H9 (cell line): Measurements from ENCODE around the gene ATP11C. TPM values are rescaled to one million over a fixed set of nuclear protein-coding genes. Genes with fewer than 3 reads are reported as not detected.

Experiments used
- DNase-seq: peaks from one replicate; pipeline ENCODE4 v3.0.0-alpha.2; 2017
- H2AFZ ChIP-seq: one replicate; pipeline ENCODE4 v1.6.1; 2013; ENCODE audit warnings: mild to moderate bottlenecking, low read length, control low read depth, moderate library complexity
- H2AK5ac ChIP-seq: 2 replicates; pipeline ENCODE4 v1.6.1; 2013; ENCODE audit warnings: low read length, control low read depth, mixed read lengths; ENCODE audit not compliant: insufficient read length
- H2BK120ac ChIP-seq: one replicate; pipeline ENCODE4 v1.6.1; 2013; ENCODE audit warnings: low read depth, mild to moderate bottlenecking, low read length, control low read depth, inconsistent platforms; ENCODE audit not compliant: poor library complexity, severe bottlenecking
- H2BK12ac ChIP-seq: 2 replicates; pipeline ENCODE4 v1.6.1; 2013; ENCODE audit warnings: low read length, control low read depth, mixed read lengths, low read depth; ENCODE audit not compliant: insufficient read length
- H2BK15ac ChIP-seq: 2 replicates; pipeline ENCODE4 v1.6.1; 2013; ENCODE audit warnings: low read depth, low read length, control low read depth
- H2BK20ac ChIP-seq: one replicate; pipeline ENCODE4 v1.6.1; 2013; ENCODE audit warnings: low read depth, mild to moderate bottlenecking, low read length, control low read depth, inconsistent platforms; ENCODE audit not compliant: poor library complexity, severe bottlenecking
- H2BK5ac ChIP-seq: 2 replicates; pipeline ENCODE4 v1.6.1; 2013; ENCODE audit warnings: low read length, control low read depth, mixed read lengths; ENCODE audit not compliant: insufficient read length
- H3K14ac ChIP-seq: 2 replicates; pipeline ENCODE4 v1.6.1; 2013; ENCODE audit warnings: low read length, control low read depth; ENCODE audit not compliant: insufficient read depth
- H3K18ac ChIP-seq: 2 replicates; pipeline ENCODE4 v1.6.1; 2013; ENCODE audit warnings: low read depth, mild to moderate bottlenecking, mixed read lengths, low read length, control low read depth; ENCODE audit not compliant: insufficient read length
- H3K23ac ChIP-seq: 2 replicates; pipeline ENCODE4 v1.6.1; 2013; ENCODE audit warnings: low read length, control low read depth, mixed read lengths, low read depth; ENCODE audit not compliant: insufficient read length
- H3K23me2 ChIP-seq: 2 replicates; pipeline ENCODE4 v1.6.1; 2013; ENCODE audit warnings: low read depth, mild to moderate bottlenecking, mixed read lengths, low read length, control low read depth; ENCODE audit not compliant: insufficient read length, poor library complexity, severe bottlenecking
- H3K27ac ChIP-seq: 2 replicates; pipeline ENCODE4 v1.5.1; 2013; ENCODE audit warnings: low read length, control low read depth, mixed read lengths, low read depth; ENCODE audit not compliant: insufficient read length
- H3K27me3 ChIP-seq: 2 replicates; pipeline ENCODE4 v1.6.1; 2013; ENCODE audit warnings: low read length, control low read depth, inconsistent platforms; ENCODE audit not compliant: insufficient read depth
- H3K4ac ChIP-seq: 2 replicates; pipeline ENCODE4 v1.6.1; 2013; ENCODE audit warnings: low read depth, mild to moderate bottlenecking, control low read depth, inconsistent platforms, low read length, moderate library complexity
- H3K4me1 ChIP-seq: 2 replicates; pipeline ENCODE4 v1.6.1; 2013; ENCODE audit warnings: low read length, control low read depth, inconsistent platforms; ENCODE audit not compliant: insufficient read depth
- H3K4me2 ChIP-seq: 2 replicates; pipeline ENCODE4 v1.6.1; 2013; ENCODE audit warnings: low read length, control low read depth, mixed read lengths; ENCODE audit not compliant: insufficient read length, insufficient read depth
- H3K56ac ChIP-seq: 2 replicates; pipeline ENCODE4 v1.6.1; 2013; ENCODE audit warnings: low read depth, mild to moderate bottlenecking, mixed read lengths, low read length, control low read depth; ENCODE audit not compliant: insufficient read length
- H3K79me1 ChIP-seq: 2 replicates; pipeline ENCODE4 v1.6.1; 2013; ENCODE audit warnings: low read depth, mild to moderate bottlenecking, moderate library complexity, low read length, control low read depth, inconsistent platforms; ENCODE audit not compliant: insufficient read depth, poor library complexity, severe bottlenecking
- H3K79me2 ChIP-seq: 2 replicates; pipeline ENCODE4 v1.6.1; 2013; ENCODE audit warnings: low read length, control low read depth, inconsistent platforms; ENCODE audit not compliant: insufficient read depth
- H3K9ac ChIP-seq: 2 replicates; pipeline ENCODE4 v1.6.1; 2013; ENCODE audit warnings: low read length, control low read depth, mixed read lengths; ENCODE audit not compliant: insufficient read length; ENCODE audit errors: extremely low read depth
- H3K9me3 ChIP-seq: one replicate; pipeline ENCODE4 v1.6.1; 2013; ENCODE audit warnings: low read depth, low read length, inconsistent platforms; ENCODE audit not compliant: control insufficient read depth
- H3T11ph ChIP-seq: one replicate; pipeline ENCODE4 v1.6.1; 2013; ENCODE audit warnings: mild to moderate bottlenecking, low read length, control low read depth, inconsistent platforms
- H4K20me1 ChIP-seq: one replicate; pipeline ENCODE4 v1.6.1; 2013; ENCODE audit not compliant: control insufficient read depth, insufficient read length, insufficient read depth
- H4K5ac ChIP-seq: 2 replicates; pipeline ENCODE4 v1.6.1; 2013; ENCODE audit warnings: low read depth, mild to moderate bottlenecking, mixed read lengths, low read length, control low read depth; ENCODE audit not compliant: insufficient read length
- H4K8ac ChIP-seq: replicated peaks from 2 replicates; pipeline ENCODE4 v1.6.1; 2013; ENCODE audit warnings: low read length, control low read depth, mixed read lengths, low read depth; ENCODE audit not compliant: insufficient read length
- H4K91ac ChIP-seq: 2 replicates; pipeline ENCODE4 v1.6.1; 2013; ENCODE audit warnings: low read depth, mild to moderate bottlenecking, moderate library complexity, mixed read lengths, low read length, control low read depth; ENCODE audit not compliant: insufficient read length
- H3K27ac Mint-ChIP-seq, 3 experiments: 2 replicates in 2 of 3; 3 replicates in 1 of 3; pipeline ENCODE4 v1.8.0; 2020 to 2021; ENCODE audit warnings: mixed read lengths in 3 of 3, mild to moderate bottlenecking in 1 of 3, moderate library complexity in 1 of 3
- H3K27me3 Mint-ChIP-seq: 2 replicates; pipeline ENCODE4 v1.8.0; 2021; ENCODE audit warnings: low read depth, mild to moderate bottlenecking, moderate library complexity, mixed read lengths
- H3K36me3 Mint-ChIP-seq, 3 experiments: 2 replicates in 2 of 3; 3 replicates in 1 of 3; pipeline ENCODE4 v1.8.0; 2020 to 2021; ENCODE audit warnings: low read depth in 3 of 3, mixed read lengths in 3 of 3; ENCODE audit not compliant: insufficient read depth in 1 of 3
- H3K4me1 Mint-ChIP-seq, 2 experiments: 2 replicates each; pipeline ENCODE4 v1.8.0; 2020; ENCODE audit warnings: mixed read lengths in 2 of 2
- H3K4me3 Mint-ChIP-seq, 2 experiments: 2 replicates in 1 of 2; 3 replicates in 1 of 2; pipeline ENCODE4 v1.8.0; 2020 to 2021; ENCODE audit warnings: mild to moderate bottlenecking in 2 of 2, mixed read lengths in 2 of 2, moderate library complexity in 1 of 2
- H3K9me3 Mint-ChIP-seq, 2 experiments: 2 replicates in 1 of 2; 3 replicates in 1 of 2; pipeline ENCODE4 v1.8.0; 2020; ENCODE audit warnings: mild to moderate bottlenecking in 2 of 2, mixed read lengths in 2 of 2, moderate library complexity in 1 of 2
- WGBS: extraction: QIAGEN DNeasy Blood & Tissue Kit; methylation state at CpG from one replicate; pipeline ENCODE4 v1.1.7; 2013; ENCODE audit warnings: missing lambda C conversion rate, low lambda C conversion rate, mixed read lengths; ENCODE audit not compliant: insufficient read length; ENCODE audit errors: extremely low coverage; 5-methylcytosine and 5-hydroxymethylcytosine counted together
- total RNA-seq: library from RNA; stranded (reverse); gene quantifications from 2 replicates; pipeline ENCODE4 v1.2.1, GENCODE V29; 2021
- TF ChIP-seq, protein P1 (sequence below): fragments of 200-600 bp; sonication (generic); conservative IDR thresholded peaks from 3 replicates; pipeline ENCODE4 v1.8.0; 2021; ENCODE audit warnings: antibody characterized with exemption, mild to moderate bottlenecking

Gene ATP11C
- total RNA-seq, 1 experiment from 2014 or later: 28.4 TPM

GRCh38 chrX:139933904-139934303 lies 1.1 kb upstream of the ATP11C start:
- H3K4me2 ChIP-seq: peak overlapping the region; percentile 93
- WGBS: no CpG with 5 or more reads among the region's 15 CpGs
- no peak overlapping the region for H4K91ac ChIP-seq
- H2BK120ac ChIP-seq: no peak overlapping the region
- H4K20me1 ChIP-seq: no peaks in the 10 kb centered on the region
- peaks cover 7% of the 10 kb centered on the region for H3K23me2 ChIP-seq
- H4K8ac ChIP-seq: no peak overlapping the region
- H3K9ac ChIP-seq: no peak overlapping the region
- Mint-ChIP-seq H3K4me3 (peak overlapping the region; percentile 77 to 95), H3K36me3 (peaks cover 0 to 4% (median 0%) of the 10 kb centered on the region in 3 experiments; a peak in 2 of 7 replicates), H3K9me3 (peaks cover 0 to 52% of the 10 kb centered on the region in 2 experiments; a peak in 3 of 5 replicates), H3K27ac (peak overlapping the region; percentile 49 to 73 (median 69); a peak in 3 of 7 replicates), H3K27me3 (no peaks in the 10 kb centered on the region), H3K4me1 (peaks cover 29 to 38% of the 10 kb centered on the region in 2 experiments)
- no peak overlapping the region for H2BK15ac ChIP-seq
- H3K27me3 ChIP-seq: no peaks in the 10 kb centered on the region
- H3K27ac ChIP-seq: no peak overlapping the region
- H3T11ph ChIP-seq: no peak overlapping the region
- H3K79me2 ChIP-seq: peaks cover 13% of the 10 kb centered on the region; the same call in 1 of the 2 replicates
- H3K9me3 ChIP-seq: no peaks in the 10 kb centered on the region
- no peak for DNase-seq
- H3K18ac ChIP-seq: no peak overlapping the region
- H2BK20ac ChIP-seq: no peak overlapping the region
- no peak overlapping the region for H2BK5ac ChIP-seq
- H2BK12ac ChIP-seq: no peak overlapping the region
- H3K23ac ChIP-seq: no peak overlapping the region
- no peak overlapping the region for H3K14ac ChIP-seq
- H3K56ac ChIP-seq: no peak overlapping the region
- peaks cover 8% of the 10 kb centered on the region; the same call in 1 of the 2 replicates for H3K4me1 ChIP-seq
- no peak overlapping the region for H4K5ac ChIP-seq
- H2AK5ac ChIP-seq: no peak overlapping the region
- H3K4ac ChIP-seq: no peak overlapping the region
- no peaks in the 10 kb centered on the region for H3K79me1 ChIP-seq
- TF ChIP-seq, protein P1, sequence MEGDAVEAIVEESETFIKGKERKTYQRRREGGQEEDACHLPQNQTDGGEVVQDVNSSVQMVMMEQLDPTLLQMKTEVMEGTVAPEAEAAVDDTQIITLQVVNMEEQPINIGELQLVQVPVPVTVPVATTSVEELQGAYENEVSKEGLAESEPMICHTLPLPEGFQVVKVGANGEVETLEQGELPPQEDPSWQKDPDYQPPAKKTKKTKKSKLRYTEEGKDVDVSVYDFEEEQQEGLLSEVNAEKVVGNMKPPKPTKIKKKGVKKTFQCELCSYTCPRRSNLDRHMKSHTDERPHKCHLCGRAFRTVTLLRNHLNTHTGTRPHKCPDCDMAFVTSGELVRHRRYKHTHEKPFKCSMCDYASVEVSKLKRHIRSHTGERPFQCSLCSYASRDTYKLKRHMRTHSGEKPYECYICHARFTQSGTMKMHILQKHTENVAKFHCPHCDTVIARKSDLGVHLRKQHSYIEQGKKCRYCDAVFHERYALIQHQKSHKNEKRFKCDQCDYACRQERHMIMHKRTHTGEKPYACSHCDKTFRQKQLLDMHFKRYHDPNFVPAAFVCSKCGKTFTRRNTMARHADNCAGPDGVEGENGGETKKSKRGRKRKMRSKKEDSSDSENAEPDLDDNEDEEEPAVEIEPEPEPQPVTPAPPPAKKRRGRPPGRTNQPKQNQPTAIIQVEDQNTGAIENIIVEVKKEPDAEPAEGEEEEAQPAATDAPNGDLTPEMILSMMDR: no peak
- no peak overlapping the region for H2AFZ ChIP-seq
